ENCODE data around the gene CBY3. TPM values are rescaled to one million over a fixed set of nuclear protein-coding genes. Genes with fewer than 3 reads are reported as not detected.
A peak's percentile ranks its signal among the peaks of the same experiment; 100 is the strongest.
"Not testable (repeated sequence)": the region's sequence is repeated elsewhere in the genome, so short reads cannot be mapped to it uniquely, and the experiment has no call there.

Gene CBY3
- polyA plus RNA-seq, 3 donors, result not detected

DNA sequence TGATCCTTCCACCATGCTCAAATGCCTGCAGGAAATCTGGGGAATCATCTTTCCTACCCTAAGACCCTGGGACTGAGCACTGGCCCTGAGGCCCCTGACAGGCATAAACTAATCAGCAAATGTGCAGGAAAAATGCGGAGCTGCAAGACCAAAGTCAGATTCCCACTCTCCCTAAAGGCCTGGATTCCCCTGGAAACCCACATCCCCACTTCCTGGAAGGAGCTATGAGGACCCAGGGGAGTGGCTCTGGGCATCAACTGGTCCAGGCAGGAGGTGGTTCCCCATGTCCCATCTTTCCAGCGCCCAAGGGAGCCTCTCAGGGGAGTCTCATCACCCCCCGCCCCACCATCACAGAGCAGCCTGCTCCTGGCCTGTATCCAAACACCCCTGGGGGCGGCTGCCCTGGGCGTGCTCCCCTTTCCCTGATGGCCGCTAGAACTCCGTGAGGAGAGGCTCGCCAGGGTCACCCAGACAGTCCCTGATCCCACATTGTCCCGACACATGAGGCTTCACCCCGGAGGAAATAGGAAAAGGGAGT, 31.6 kb downstream of the CBY3 start:
- H3K9ac ChIP-seq (ENCODE audit: insufficient read depth, low read length, poor library complexity, severe bottlenecking); H3K4me3 Mint-ChIP-seq; H3K4me3 ChIP-seq (replicated peaks in 1 of 3; ENCODE audit: low read depth in 2 of 3, low read length in 3 of 3); H3K27ac Mint-ChIP-seq; intact Hi-C loops (cut with micrococcal nuclease); DNase-seq; H3K36me3 ChIP-seq (replicated peaks in 1 of 2; ENCODE audit: control insufficient read depth in 1 of 2, insufficient read depth in 2 of 2, low read length in 2 of 2); H3K4me1 Mint-ChIP-seq; H3K4me1 ChIP-seq (ENCODE audit: control insufficient read depth in 1 of 2, insufficient read depth in 2 of 2, low read length in 2 of 2); H3K79me2 ChIP-seq (ENCODE audit: insufficient read depth, low read length); H3K9me3 Mint-ChIP-seq; H2AFZ ChIP-seq (ENCODE audit: insufficient read depth, low read depth, low read length, poor library complexity, severe bottlenecking); H3K27me3 ChIP-seq (ENCODE audit: control insufficient read depth in 2 of 2, insufficient read depth in 2 of 2, low read length in 2 of 2); H4K20me1 ChIP-seq (ENCODE audit: insufficient read depth, low read length); H3K27ac ChIP-seq (ENCODE audit: low read depth in 1 of 2, low read length in 2 of 2); H3K9me3 ChIP-seq (replicated peaks in 1 of 2; ENCODE audit: control insufficient read depth in 1 of 2, insufficient read depth in 1 of 2, low read length in 2 of 2); H3K36me3 Mint-ChIP-seq; H3K4me2 ChIP-seq (replicated peaks; ENCODE audit: extremely low read depth, low read length, poor library complexity, severe bottlenecking): not testable (repeated sequence)
- 100% methylated on average over 3 of the region's 10 CpGs for WGBS (ENCODE audit: insufficient coverage)
- H3K27me3 Mint-ChIP-seq (ENCODE audit: low read depth in 3 of 3), result peaks cover 2 to 11% (median 4%) of the 10 kb centered on the region in 3 donors

GRCh38 chr5:179648410-179648809, 32.4 kb downstream of the CBY3 start:
- H3K27ac ChIP-seq (ENCODE audit: low read depth in 1 of 2, low read length in 2 of 2), result no peak overlapping the region
- peaks cover 0 to 3% (median 0%) of the 10 kb centered on the region in 7 donors for H3K9me3 Mint-ChIP-seq
- H3K4me1 Mint-ChIP-seq, result no peaks in the 10 kb centered on the region
- no peaks in the 10 kb centered on the region for H3K36me3 ChIP-seq (replicated peaks in 1 of 2; ENCODE audit: control insufficient read depth in 1 of 2, insufficient read depth in 2 of 2, low read length in 2 of 2)
- peaks cover 2 to 11% (median 4%) of the 10 kb centered on the region in 3 donors for H3K27me3 Mint-ChIP-seq (ENCODE audit: low read depth in 3 of 3)
- no peak overlapping the region for H3K4me2 ChIP-seq (replicated peaks; ENCODE audit: extremely low read depth, low read length, poor library complexity, severe bottlenecking)
- no peak overlapping the region for H3K4me3 ChIP-seq (replicated peaks in 1 of 3; ENCODE audit: low read depth in 2 of 3, low read length in 3 of 3)
- H3K4me1 ChIP-seq (ENCODE audit: control insufficient read depth in 1 of 2, insufficient read depth in 2 of 2, low read length in 2 of 2), result no peaks in the 10 kb centered on the region
- H3K79me2 ChIP-seq (ENCODE audit: insufficient read depth, low read length), result no peaks in the 10 kb centered on the region
- H3K36me3 Mint-ChIP-seq, result no peaks in the 10 kb centered on the region
- no peaks in the 10 kb centered on the region for H3K9me3 ChIP-seq (replicated peaks in 1 of 2; ENCODE audit: control insufficient read depth in 1 of 2, insufficient read depth in 1 of 2, low read length in 2 of 2)
- no peak for DNase-seq
- no peaks in the 10 kb centered on the region for H4K20me1 ChIP-seq (ENCODE audit: insufficient read depth, low read length)
- H3K27ac Mint-ChIP-seq, result no peak overlapping the region
- H3K27me3 ChIP-seq (ENCODE audit: control insufficient read depth in 2 of 2, insufficient read depth in 2 of 2, low read length in 2 of 2), result no peaks in the 10 kb centered on the region
- H2AFZ ChIP-seq (ENCODE audit: insufficient read depth, low read depth, low read length, poor library complexity, severe bottlenecking), result no peak overlapping the region
- intact Hi-C loops (cut with micrococcal nuclease), result no loop called here
- TF ChIP-seq, protein P1, sequence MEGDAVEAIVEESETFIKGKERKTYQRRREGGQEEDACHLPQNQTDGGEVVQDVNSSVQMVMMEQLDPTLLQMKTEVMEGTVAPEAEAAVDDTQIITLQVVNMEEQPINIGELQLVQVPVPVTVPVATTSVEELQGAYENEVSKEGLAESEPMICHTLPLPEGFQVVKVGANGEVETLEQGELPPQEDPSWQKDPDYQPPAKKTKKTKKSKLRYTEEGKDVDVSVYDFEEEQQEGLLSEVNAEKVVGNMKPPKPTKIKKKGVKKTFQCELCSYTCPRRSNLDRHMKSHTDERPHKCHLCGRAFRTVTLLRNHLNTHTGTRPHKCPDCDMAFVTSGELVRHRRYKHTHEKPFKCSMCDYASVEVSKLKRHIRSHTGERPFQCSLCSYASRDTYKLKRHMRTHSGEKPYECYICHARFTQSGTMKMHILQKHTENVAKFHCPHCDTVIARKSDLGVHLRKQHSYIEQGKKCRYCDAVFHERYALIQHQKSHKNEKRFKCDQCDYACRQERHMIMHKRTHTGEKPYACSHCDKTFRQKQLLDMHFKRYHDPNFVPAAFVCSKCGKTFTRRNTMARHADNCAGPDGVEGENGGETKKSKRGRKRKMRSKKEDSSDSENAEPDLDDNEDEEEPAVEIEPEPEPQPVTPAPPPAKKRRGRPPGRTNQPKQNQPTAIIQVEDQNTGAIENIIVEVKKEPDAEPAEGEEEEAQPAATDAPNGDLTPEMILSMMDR (IDR thresholded peaks at IDR 0.05), result no peak
- WGBS (ENCODE audit: insufficient coverage), result no CpG with 5 or more reads among the region's 9 CpGs
- H3K4me3 Mint-ChIP-seq, result no peak overlapping the region
- no peak overlapping the region for H3K9ac ChIP-seq (ENCODE audit: insufficient read depth, low read length, poor library complexity, severe bottlenecking)

GRCh38 chr5:179644766-179645165, 36.1 kb downstream of the CBY3 start:
- H3K4me1 Mint-ChIP-seq; H3K4me2 ChIP-seq (replicated peaks; ENCODE audit: extremely low read depth, low read length, poor library complexity, severe bottlenecking); H3K9ac ChIP-seq (ENCODE audit: insufficient read depth, low read length, poor library complexity, severe bottlenecking); H3K4me3 Mint-ChIP-seq; intact Hi-C loops (cut with micrococcal nuclease); DNase-seq; H3K9me3 ChIP-seq (replicated peaks in 1 of 2; ENCODE audit: control insufficient read depth in 1 of 2, insufficient read depth in 1 of 2, low read length in 2 of 2); H3K9me3 Mint-ChIP-seq; H3K27me3 Mint-ChIP-seq (ENCODE audit: low read depth in 3 of 3); H4K20me1 ChIP-seq (ENCODE audit: insufficient read depth, low read length); H3K27me3 ChIP-seq (ENCODE audit: control insufficient read depth in 2 of 2, insufficient read depth in 2 of 2, low read length in 2 of 2); H2AFZ ChIP-seq (ENCODE audit: insufficient read depth, low read depth, low read length, poor library complexity, severe bottlenecking); H3K4me3 ChIP-seq (replicated peaks in 1 of 3; ENCODE audit: low read depth in 2 of 3, low read length in 3 of 3); H3K27ac ChIP-seq (ENCODE audit: low read depth in 1 of 2, low read length in 2 of 2); H3K79me2 ChIP-seq (ENCODE audit: insufficient read depth, low read length); H3K36me3 Mint-ChIP-seq; H3K4me1 ChIP-seq (ENCODE audit: control insufficient read depth in 1 of 2, insufficient read depth in 2 of 2, low read length in 2 of 2); H3K36me3 ChIP-seq (replicated peaks in 1 of 2; ENCODE audit: control insufficient read depth in 1 of 2, insufficient read depth in 2 of 2, low read length in 2 of 2): not testable (repeated sequence)
- WGBS (ENCODE audit: insufficient coverage), result 100% methylated on average over 1 of the region's 5 CpGs
- peak overlapping the region in 1 of 7 donors; percentile 49 for H3K27ac Mint-ChIP-seq

- H3K79me2 ChIP-seq (ENCODE audit: insufficient read depth, low read length); H3K9me3 Mint-ChIP-seq; H3K27ac ChIP-seq (ENCODE audit: low read depth in 1 of 2, low read length in 2 of 2); H4K20me1 ChIP-seq (ENCODE audit: insufficient read depth, low read length); H3K27ac Mint-ChIP-seq; H3K4me1 Mint-ChIP-seq; H3K36me3 ChIP-seq (replicated peaks in 1 of 2; ENCODE audit: control insufficient read depth in 1 of 2, insufficient read depth in 2 of 2, low read length in 2 of 2); H3K4me1 ChIP-seq (ENCODE audit: control insufficient read depth in 1 of 2, insufficient read depth in 2 of 2, low read length in 2 of 2); H3K4me3 ChIP-seq (replicated peaks in 1 of 3; ENCODE audit: low read depth in 2 of 3, low read length in 3 of 3); H3K4me2 ChIP-seq (replicated peaks; ENCODE audit: extremely low read depth, low read length, poor library complexity, severe bottlenecking); H3K36me3 Mint-ChIP-seq; intact Hi-C loops (cut with micrococcal nuclease); H3K27me3 Mint-ChIP-seq (ENCODE audit: low read depth in 3 of 3); H3K4me3 Mint-ChIP-seq; DNase-seq; H3K9ac ChIP-seq (ENCODE audit: insufficient read depth, low read length, poor library complexity, severe bottlenecking); H3K27me3 ChIP-seq (ENCODE audit: control insufficient read depth in 2 of 2, insufficient read depth in 2 of 2, low read length in 2 of 2); H3K9me3 ChIP-seq (replicated peaks in 1 of 2; ENCODE audit: control insufficient read depth in 1 of 2, insufficient read depth in 1 of 2, low read length in 2 of 2); H2AFZ ChIP-seq (ENCODE audit: insufficient read depth, low read depth, low read length, poor library complexity, severe bottlenecking): not testable (repeated sequence)
- 92% methylated on average over 12 of the region's 16 CpGs for WGBS (ENCODE audit: insufficient coverage)
Measured at GRCh38 chr5:179643141-179643920, 37.5 kb downstream of the CBY3 start.
